GM18505 (cell line): Measurements from ENCODE around the gene CCDC51.

Experiments used
- ATAC-seq: cut with Tn5 transposase; IDR thresholded peaks from one replicate; pipeline ENCODE4 v1.9.1; 2021; ENCODE audit not compliant: unreplicated experiment
- POLR2A ChIP-seq: IDR thresholded peaks from 4 replicates; pipeline ENCODE4 v1.6.1; 2011; ENCODE audit warnings: borderline replicate concordance; ENCODE audit not compliant: insufficient read depth, insufficient read length; ENCODE audit errors: extremely low read depth

CCDC51 gene

GRCh38 chr3:48416546-48416945 is 23.4 kb downstream of the CCDC51 start:
- TF ChIP-seq POLR2A: no peak
- no peak for ATAC-seq

DNA sequence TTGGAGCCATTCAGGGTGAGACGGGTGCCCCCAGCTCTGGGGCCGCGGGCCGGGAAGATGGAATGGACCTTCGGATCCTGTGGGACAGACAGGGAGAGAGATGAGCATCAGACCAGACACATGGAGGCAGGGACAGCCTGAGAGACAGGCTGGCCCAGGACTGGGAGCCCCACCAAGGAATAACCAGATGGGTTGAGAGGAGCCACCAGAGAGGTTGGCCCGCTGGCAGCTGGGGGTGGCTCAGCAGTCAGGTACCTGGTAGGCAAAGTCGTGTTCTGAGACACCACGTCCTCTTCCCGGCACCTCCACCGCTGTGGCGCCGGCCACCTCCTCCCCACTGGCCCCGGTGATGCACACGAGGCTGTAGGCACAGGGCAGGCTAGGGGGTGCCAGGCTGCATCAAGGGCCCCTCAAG is 23.8 kb downstream of the CCDC51 start:
- no peak for TF ChIP-seq POLR2A
- no peak for ATAC-seq

DNA sequence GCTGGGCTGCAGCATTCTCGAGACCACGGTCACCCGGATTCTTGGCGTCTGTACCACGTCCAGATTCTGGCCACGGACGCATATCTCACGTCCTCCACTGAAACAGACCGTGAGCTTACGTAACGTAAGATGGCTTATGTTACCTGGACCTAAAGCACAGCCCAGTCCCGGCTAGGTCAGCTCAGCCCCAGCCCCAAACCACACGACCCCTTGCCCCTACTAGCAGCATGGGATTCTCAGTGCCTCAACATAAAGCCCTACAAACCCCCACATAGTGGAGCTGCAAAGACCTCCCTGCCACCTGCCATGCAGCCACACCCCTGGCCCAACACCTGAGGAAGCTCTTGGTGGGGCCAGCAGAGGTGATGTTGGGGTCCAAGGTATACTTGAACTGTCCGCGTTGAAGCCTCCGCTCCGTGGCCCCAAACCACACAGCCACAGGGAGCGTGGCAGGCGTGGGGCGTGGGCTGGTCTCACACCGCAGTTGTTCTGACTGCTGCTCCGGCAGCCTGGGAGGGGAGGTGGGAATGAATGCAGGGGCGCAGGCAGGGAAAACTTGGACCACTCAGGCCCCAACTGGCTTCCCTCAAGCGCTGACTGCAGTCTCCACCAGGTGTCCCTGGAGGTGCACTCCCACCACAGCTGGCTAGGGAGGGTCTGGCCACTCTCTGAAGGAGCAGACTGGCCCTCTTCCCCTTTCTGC is 24.5 kb downstream of the CCDC51 start:
- no peak for TF ChIP-seq POLR2A
- no peak for ATAC-seq

GRCh38 chr3:48414376-48415250 is 25.3 kb downstream of the CCDC51 start:
- ATAC-seq: no peak
- TF ChIP-seq POLR2A: no peak

DNA sequence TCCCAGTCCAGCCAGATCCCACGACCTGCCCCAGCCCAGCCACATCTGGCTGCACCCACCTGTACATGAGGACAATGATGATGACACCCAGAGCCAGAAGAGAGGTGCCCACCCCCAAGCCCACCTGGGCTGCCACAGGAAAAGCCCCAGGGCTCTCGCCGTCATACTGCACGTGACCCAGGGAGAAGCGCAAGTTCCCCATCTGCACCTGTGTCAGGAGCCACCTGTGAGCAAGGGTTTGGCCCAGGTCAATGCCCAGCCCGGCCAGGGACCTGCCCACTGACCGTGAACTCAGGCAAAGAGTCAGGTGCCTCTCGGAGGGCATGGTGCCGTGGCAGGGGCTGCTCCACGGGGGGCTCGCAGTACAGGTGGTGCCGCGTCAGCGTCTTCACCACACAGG is 26.3 kb downstream of the CCDC51 start:
- no peak for ATAC-seq
- TF ChIP-seq POLR2A: no peak

DNA sequence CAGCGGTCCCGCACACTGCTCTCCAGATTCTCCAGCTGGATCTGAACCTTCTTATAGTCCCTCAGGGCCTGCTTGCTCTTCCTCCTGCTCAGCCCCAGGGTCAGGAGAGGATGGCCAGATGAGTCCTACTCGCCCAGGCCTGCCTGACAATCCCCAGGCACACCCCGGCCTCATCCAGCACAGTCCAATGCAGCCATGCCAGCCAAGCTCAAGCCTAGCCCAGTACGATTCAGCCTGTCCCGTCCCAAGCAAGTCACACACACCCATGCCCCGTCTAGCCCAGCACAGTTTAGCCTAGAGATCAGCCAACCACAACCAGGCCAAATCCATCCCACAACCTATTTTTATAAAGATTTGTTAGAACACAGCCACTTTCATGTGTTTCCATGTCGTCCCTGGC is 26.8 kb downstream of the CCDC51 start:
- no peak for ATAC-seq
- TF ChIP-seq POLR2A: no peak

DNA sequence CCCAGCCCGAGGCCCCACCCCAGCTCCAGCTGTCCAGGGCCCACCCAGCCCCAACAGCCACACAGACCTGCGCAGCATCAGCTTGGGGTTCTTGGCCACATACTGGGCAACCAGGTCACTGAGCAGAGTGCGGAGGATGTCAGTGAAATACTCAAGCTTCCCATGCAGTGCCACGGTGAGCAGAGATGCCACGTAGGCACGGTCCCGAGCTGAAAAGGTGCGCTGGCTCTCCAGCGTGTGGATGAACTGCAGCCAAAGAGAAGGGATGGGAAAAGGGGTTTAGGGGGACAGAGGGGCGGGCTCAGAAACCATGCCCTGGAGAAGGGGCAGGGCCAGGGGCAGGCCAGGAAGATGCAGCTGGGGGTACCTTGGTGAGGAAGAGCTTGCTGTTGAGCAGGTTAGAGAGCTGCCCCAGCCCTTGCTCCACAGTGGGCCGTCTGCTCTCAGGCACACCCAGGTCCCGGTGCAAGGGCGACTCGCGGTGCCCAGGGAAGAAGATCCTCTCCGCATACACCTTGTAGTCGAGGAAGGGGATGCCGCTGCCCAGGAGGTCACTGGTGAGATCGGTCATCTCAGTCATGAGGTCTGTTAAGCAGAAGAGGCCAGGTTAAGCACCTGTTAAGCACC is 27.4 kb downstream of the CCDC51 start:
- TF ChIP-seq POLR2A: no peak

DNA sequence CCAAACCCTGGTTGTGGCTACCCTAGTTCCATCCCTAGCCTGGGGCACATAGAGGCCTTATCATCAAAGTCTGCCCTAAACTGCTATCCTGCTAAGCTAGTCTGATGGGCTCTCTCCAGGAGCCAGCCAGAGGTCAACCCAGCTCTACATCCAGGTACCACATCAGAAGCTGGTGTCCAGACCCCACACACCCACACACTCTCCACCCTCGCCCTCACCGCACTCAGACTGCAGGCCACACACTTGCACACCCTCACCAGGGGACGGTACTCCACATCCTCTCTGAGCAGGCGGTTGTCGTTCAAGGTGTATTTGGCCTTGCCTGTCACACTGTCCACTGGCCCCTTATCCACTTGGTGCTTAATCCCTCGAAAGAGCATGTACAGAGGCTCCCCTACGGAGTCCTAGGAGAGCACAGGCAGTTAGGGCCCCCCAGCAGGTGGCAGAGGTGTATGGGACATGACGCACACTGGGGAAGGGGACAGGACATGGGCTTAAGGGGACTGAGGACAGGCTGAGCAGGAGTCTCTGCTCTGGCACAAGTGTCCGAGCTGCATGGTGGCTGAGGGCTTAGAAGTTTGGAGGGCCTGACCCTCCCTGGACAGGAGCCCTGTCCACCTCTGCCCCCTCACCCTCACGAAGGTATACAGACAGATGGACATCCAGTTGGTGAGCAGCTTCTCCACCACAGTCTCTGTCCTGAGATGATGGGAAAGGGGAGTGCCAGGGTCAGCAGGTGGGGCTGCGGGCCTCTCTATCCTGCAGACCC is 28.1 kb downstream of the CCDC51 start:
- ATAC-seq: no peak
- TF ChIP-seq POLR2A: no peak

More for the DNA sequence above, 27.4 kb downstream of the CCDC51 start:
- ATAC-seq: no peak

DNA sequence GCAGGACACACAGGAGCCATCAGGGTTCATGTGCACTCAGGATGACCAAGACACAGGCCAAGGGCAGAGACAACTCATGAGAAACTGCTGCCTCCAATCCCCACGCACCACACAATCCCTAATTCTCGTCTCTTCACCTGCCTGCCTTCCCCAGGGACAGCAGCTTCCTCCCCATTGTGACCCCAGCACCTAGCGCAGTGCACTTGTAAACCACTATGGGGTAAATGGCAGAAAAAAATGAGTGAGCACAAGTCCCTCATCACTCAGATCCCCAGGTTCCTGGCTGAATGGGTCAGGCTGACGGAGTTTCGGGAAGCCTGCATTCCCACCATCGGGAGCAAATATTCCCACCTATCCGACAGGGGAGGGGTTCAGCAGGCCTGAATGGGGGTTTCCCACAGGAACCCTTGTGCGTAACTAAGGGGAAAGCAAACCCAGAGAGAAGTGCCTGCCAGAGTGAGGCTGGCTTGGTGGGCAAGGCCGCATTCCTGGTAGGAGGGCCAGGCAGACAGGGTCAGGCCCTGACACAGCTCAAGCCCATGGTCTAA is 28.8 kb downstream of the CCDC51 start:
- TF ChIP-seq POLR2A: no peak
- no peak for ATAC-seq

GRCh38 chr3:48410205-48411040 is 29.5 kb downstream of the CCDC51 start:
- no peak for ATAC-seq
- no peak for TF ChIP-seq POLR2A

GRCh38 chr3:48409291-48410201 is 30.4 kb downstream of the CCDC51 start:
- no peak for ATAC-seq
- TF ChIP-seq POLR2A: no peak

DNA sequence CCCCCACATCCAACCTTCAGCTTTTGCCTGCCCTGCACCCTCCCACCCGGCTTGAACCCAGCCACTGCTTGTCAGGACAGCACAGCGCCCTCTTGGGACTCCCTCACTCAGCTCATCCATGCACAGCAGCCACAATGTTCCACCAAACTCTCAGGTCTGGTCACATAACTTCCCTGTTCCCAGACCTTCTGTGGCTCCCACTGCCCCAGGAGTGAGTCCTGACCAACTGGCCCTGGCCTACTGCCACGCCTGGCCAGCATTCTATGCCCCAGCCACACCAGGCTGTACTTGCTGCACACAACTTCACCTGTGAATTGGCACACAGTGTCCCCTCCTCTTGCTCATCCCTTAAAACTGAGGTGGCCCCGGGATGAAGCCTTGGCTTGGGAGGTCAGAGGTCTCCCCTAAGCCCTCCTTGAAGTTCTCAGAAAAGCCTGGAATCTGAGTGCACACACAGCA is 31.1 kb downstream of the CCDC51 start:
- TF ChIP-seq POLR2A: no peak
- ATAC-seq: no peak
